Fibroblast of lung (primary cell): ENCODE measurements around the gene SLC15A1.

Experiments
- CTCF ChIP-seq, 2 donors: IDR thresholded peaks in 1 of 2; conservative IDR thresholded peaks in 1 of 2; 1 replicate in 1 of 2; 2 replicates in 1 of 2; pipeline ENCODE4 v1.5.1; 2011 to 2012; ENCODE audit warnings: low read length in 2 of 2, control low read depth in 1 of 2, inconsistent platforms in 1 of 2, low read depth in 1 of 2, mild to moderate bottlenecking in 1 of 2
- EZH2 ChIP-seq: IDR thresholded peaks from 2 replicates; pipeline ENCODE4 v1.5.1; 2012; ENCODE audit warnings: low read length, control low read depth, mild to moderate bottlenecking; ENCODE audit errors: missing control alignments

- TF ChIP-seq CTCF (conservative IDR thresholded peaks at IDR 0.05 in 1 of 2, IDR thresholded peaks at IDR 0.05 in 1 of 2; ENCODE audit: low read depth in 1 of 2, low read length in 2 of 2) = no peak
- TF ChIP-seq EZH2 = no peak
Observed at GRCh38 chr13:98775386-98775785, 22.9 kb upstream of the SLC15A1 start.
